HepG2 (cell line): ENCODE measurements around the gene PSMG3. TPM values are rescaled to one million over a fixed set of nuclear protein-coding genes. Genes with fewer than 3 reads are reported as not detected.

Source experiments
- ATAC-seq: fragments of 200-7000 bp; cut with Tn5 transposase; 3 replicates; pipeline ENCODE4 v1.9.1; 2020; ENCODE audit warnings: mild to moderate bottlenecking, moderate library complexity
- BruUV-seq: library from RNA; stranded (reverse); fragments of 400-500 nt; replicated peaks from 2 replicates; lab custom pipeline; 2021; lab: Mats Ljungman, UMichigan
- CTCF ChIA-PET: fragments of 300-600 bp; formaldehyde crosslinking; extraction: SDS; loops from one replicate; lab custom pipeline; 2021; ENCODE audit warnings: low total read pairs, inconsistent platforms, low intra/inter-chr PET ratio; lab: Yijun Ruan, JAX
- POLR2A ChIA-PET: fragments of 350-600 bp; sonication (Branson Sonifier 250); formaldehyde crosslinking; loops from one replicate; lab custom pipeline; 2020; ENCODE audit warnings: antibody characterized with exemption, inconsistent platforms; lab: Yijun Ruan, JAX
- DNase-seq: peaks from one replicate; pipeline ENCODE4 v3.0.0-alpha.2; 2015; ENCODE audit warnings: low spot score
- FAIRE-seq: peaks from 3 replicates; lab custom pipeline; 2011; peaks lifted over from hg19 to GRCh38; lab: Jason Lieb, UNC
- H2AFZ ChIP-seq: one replicate; pipeline ENCODE4 v1.6.1; 2011; ENCODE audit warnings: low read length, inconsistent platforms
- H3K27ac ChIP-seq: fragments of 300-600 bp; 3 replicates; pipeline ENCODE4 v1.8.0; 2011; ENCODE audit warnings: mixed run types, mild to moderate bottlenecking, mixed read lengths, low read length, inconsistent platforms; ENCODE audit not compliant: insufficient read depth; ENCODE audit errors: extremely low read length
- H3K27me3 ChIP-seq, 2 experiments: fragments of 200-600 bp in 1 of 2; 2 replicates in 1 of 2; 3 replicates in 1 of 2; pipeline versions ENCODE4 v1.6.0 to v1.8.0; 2011; ENCODE audit warnings: low read length in 2 of 2, mild to moderate bottlenecking in 2 of 2, moderate library complexity in 2 of 2, inconsistent platforms in 1 of 2; ENCODE audit not compliant: insufficient read depth in 2 of 2, control insufficient read depth in 1 of 2
- H3K36me3 ChIP-seq, 2 experiments: fragments of 200-600 bp in 1 of 2; replicated peaks in 1 of 2; 2 replicates in 1 of 2; 3 replicates in 1 of 2; pipeline versions ENCODE4 v1.5.1 to v1.8.0; 2011; ENCODE audit warnings: low read length in 2 of 2, inconsistent platforms in 1 of 2; ENCODE audit not compliant: insufficient read depth in 2 of 2, control insufficient read depth in 1 of 2
- H3K4me1 ChIP-seq: 2 replicates; pipeline ENCODE4 v1.5.1; 2012; ENCODE audit warnings: low read length, inconsistent platforms; ENCODE audit not compliant: insufficient read depth
- H3K4me2 ChIP-seq: 2 replicates; pipeline ENCODE4 v1.6.0; 2011; ENCODE audit warnings: low read depth, low read length, inconsistent platforms
- H3K4me3 ChIP-seq, 3 experiments: fragments of 200-600 bp in 1 of 3; sonication (generic), shearing (Covaris generic) in 1 of 3; replicated peaks in 1 of 3; 2 replicates each; pipeline ENCODE4 v1.5.1; 2011 to 2016; ENCODE audit warnings: low read length in 3 of 3, inconsistent platforms in 2 of 3, low read depth in 2 of 3, mild to moderate bottlenecking in 2 of 3, control low read depth in 1 of 3, mixed read lengths in 1 of 3; ENCODE audit not compliant: insufficient read depth in 1 of 3
- H3K79me2 ChIP-seq: one replicate; pipeline ENCODE4 v1.6.1; 2011; ENCODE audit warnings: low read length, inconsistent platforms; ENCODE audit not compliant: insufficient read depth
- H3K9ac ChIP-seq: 2 replicates; pipeline ENCODE4 v1.6.0; 2011; ENCODE audit warnings: mild to moderate bottlenecking, low read depth, low read length, inconsistent platforms; ENCODE audit not compliant: insufficient read depth
- H3K9me3 ChIP-seq: 2 replicates; pipeline ENCODE4 v1.5.1; 2012; ENCODE audit warnings: mild to moderate bottlenecking, low read length
- H4K20me1 ChIP-seq: 2 replicates; pipeline ENCODE4 v1.6.0; 2011; ENCODE audit warnings: inconsistent platforms, mild to moderate bottlenecking, low read length, moderate library complexity; ENCODE audit not compliant: insufficient read depth
- FOSL1 ChIP-seq: sonication (generic); formaldehyde crosslinking; IDR thresholded peaks from 2 replicates; pipeline ENCODE4 v1.9.0; 2021; ENCODE audit warnings: missing genetic modification reagents, borderline replicate concordance
- GFI1 ChIP-seq: sonication (generic); formaldehyde crosslinking; IDR thresholded peaks from 2 replicates; pipeline ENCODE4 v1.5.0; 2020; ENCODE audit warnings: missing genetic modification reagents, mild to moderate bottlenecking, borderline replicate concordance
- RXRA ChIP-seq: sonication (generic); formaldehyde crosslinking; IDR thresholded peaks from 2 replicates; pipeline ENCODE4 v1.5.1; 2020; ENCODE audit warnings: missing genetic modification reagents
- SPEN ChIP-seq: sonication (generic); formaldehyde crosslinking; IDR thresholded peaks from 2 replicates; pipeline ENCODE4 v1.5.1; 2020; ENCODE audit warnings: low read depth, mild to moderate bottlenecking, missing genetic modification reagents
- STAG1 ChIP-seq: sonication (generic); formaldehyde crosslinking; IDR thresholded peaks from 2 replicates; pipeline ENCODE4 v1.4.0; 2020; ENCODE audit warnings: missing genetic modification reagents
- ZFP36L2 ChIP-seq: sonication (generic); formaldehyde crosslinking; IDR thresholded peaks from 2 replicates; pipeline ENCODE4 v1.4.0; 2020; ENCODE audit warnings: missing genetic modification reagents
- ZMYM3 ChIP-seq: sonication (generic); formaldehyde crosslinking; IDR thresholded peaks from 2 replicates; pipeline ENCODE4 v1.5.1; 2020; ENCODE audit warnings: mild to moderate bottlenecking, missing genetic modification reagents
- ZNF501 ChIP-seq: sonication (generic); formaldehyde crosslinking; IDR thresholded peaks from 2 replicates; pipeline ENCODE4 v1.5.1; 2020; ENCODE audit warnings: mild to moderate bottlenecking, moderate library complexity, missing genetic modification reagents
- ZNF768 ChIP-seq: sonication (generic); formaldehyde crosslinking; IDR thresholded peaks from 2 replicates; pipeline ENCODE4 v1.4.0; 2020; ENCODE audit warnings: missing genetic modification reagents
- ZNF782 ChIP-seq: sonication (generic); formaldehyde crosslinking; IDR thresholded peaks from 2 replicates; pipeline ENCODE4 v1.4.0; 2020; ENCODE audit warnings: missing genetic modification reagents, mild to moderate bottlenecking, borderline replicate concordance
- WGBS: methylation state at CpG from one replicate; pipeline ENCODE4 v1.1.6; 2017; ENCODE audit warnings: low lambda C conversion rate; 5-methylcytosine and 5-hydroxymethylcytosine counted together
- in situ Hi-C: cut with HindIII; loops from 2 replicates; pipeline ENCODE4 v1.10.0; 2017; ENCODE audit warnings: low pct_unique_long_range_greater_than_20kb; ENCODE audit not compliant: extremely low pct_ligation_motif_present
- intact Hi-C: fragments of 100-400 bp; cut with micrococcal nuclease; formaldehyde crosslinking; loops from one replicate; pipeline ENCODE4 v1.10.0; 2022; ENCODE audit not compliant: unreplicated experiment
- polyA plus RNA-seq, 8 experiments: library from polyadenylated mRNA; depleted of rRNA in 3 of 8; stranded (reverse) in 7 of 8; unstranded in 1 of 8; fragments of >200 nt; fragmentation: Illumina TruSeq in 4 of 8; extraction: Trizol in 4 of 8; gene quantifications; 2 replicates each; pipeline versions ENCODE4 v1.2.1 to v1.2.3, GENCODE V29; 2011 to 2016; ENCODE audit warnings: low read depth in 4 of 8, missing spikeins in 1 of 8, mixed read lengths in 1 of 8; ENCODE audit not compliant: insufficient read depth in 1 of 8
- total RNA-seq, 5 experiments: library from RNA; depleted of rRNA; stranded (reverse); fragments of >200 nt; fragmentation: Illumina TruSeq; extraction: Trizol; gene quantifications; 2 replicates each; pipeline ENCODE4 v1.2.3, GENCODE V29; 2016; ENCODE audit warnings: low read depth in 1 of 5

The PSMG3 gene
- total and polyA plus RNA-seq, 2 of the 13 experiments (the other 11 are each of a cell fraction or from before 2014, with no cell fraction given), result 29.6 to 48.4 TPM

DNA sequence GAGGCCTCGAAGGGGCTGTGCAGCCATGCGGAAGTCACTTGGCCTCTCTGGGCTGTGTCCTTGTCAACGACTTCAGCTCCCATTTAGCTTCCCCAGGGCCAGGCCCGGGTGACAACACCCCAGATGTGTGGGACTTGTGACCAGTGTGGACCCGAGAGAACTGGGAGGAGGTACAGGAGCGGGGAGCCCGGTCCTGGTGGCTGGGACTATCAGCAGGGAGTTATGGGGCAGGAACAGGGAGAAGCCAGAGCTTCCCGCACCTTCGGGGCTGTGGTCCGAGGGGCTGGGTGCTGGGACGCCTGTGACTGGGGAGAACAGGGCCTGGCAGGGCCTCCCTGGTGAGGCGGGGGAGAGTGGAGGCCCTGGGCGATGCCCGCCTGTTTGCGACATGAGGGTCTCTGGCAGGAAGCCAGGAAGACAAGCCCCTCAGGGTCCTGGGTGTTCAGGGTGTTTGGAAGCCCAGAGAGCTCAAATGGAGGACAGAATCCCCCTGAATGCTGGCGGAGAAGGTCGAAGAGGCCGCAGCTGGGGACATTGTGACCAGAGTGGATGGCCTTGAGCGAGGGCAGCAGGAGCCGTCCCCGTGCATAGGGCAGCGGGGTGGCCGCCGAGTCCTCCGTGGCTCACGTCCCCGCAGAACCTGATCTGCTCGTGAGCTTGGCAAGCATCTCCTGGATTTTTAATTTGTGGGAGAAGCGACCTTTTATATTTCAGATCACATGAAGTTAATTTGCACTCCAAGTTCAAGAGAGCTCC lies 30.0 kb upstream of the PSMG3 start:
- FAIRE-seq, result no peak
- 0 out of 2 replicates have a peak overlapping the region, but pooled peaks have one; percentile 5 for H3K4me2 ChIP-seq
- H3K4me3 ChIP-seq, result peak overlapping the region in 1 of 3 experiments; percentile 2; a peak in 1 of 6 replicates
- POLR2A ChIA-PET, result interaction anchor here (0.6 kb wide), 1 partner anchor 956 kb away, joined by 4 read pairs; the partner anchor contains the start of gene BRAT1
- 6% methylated on average over 6 of the region's 29 CpGs for WGBS
- no peak overlapping the region for H2AFZ ChIP-seq
- H3K36me3 ChIP-seq, result no peaks in the 10 kb centered on the region
- H3K4me1 ChIP-seq, result peaks cover 14% of the 10 kb centered on the region
- H3K9ac ChIP-seq, result no peak overlapping the region
- H3K9me3 ChIP-seq, result no peaks in the 10 kb centered on the region
- DNase-seq, result no peak
- H3K27me3 ChIP-seq, result peaks cover 6 to 93% of the 10 kb centered on the region in 2 experiments; a peak in 3 of 5 replicates
- CTCF ChIA-PET, result no interaction called here
- peak; percentile 60 for ATAC-seq
- intact Hi-C loops, result no loop called here
- H4K20me1 ChIP-seq, result no peaks in the 10 kb centered on the region
- TF ChIP-seq ZMYM3 (peak; percentile 17; the same call in 1 of the 2 replicates), STAG1 (CRISPR knock-in tag) (no peak), ZNF501 (CRISPR knock-in tag) (0 out of 2 replicates have a peak, but pooled peaks have one; percentile 36), ZNF768 (CRISPR knock-in tag) (peak; percentile 98), SPEN (peak; percentile 28; the same call in 1 of the 2 replicates)
- H3K27ac ChIP-seq, result no peak overlapping the region
- no peaks in the 10 kb centered on the region for H3K79me2 ChIP-seq
- BruUV-seq, result no TSS peak
- in situ Hi-C loops, result loop anchor here (25.0 kb wide), 1 partner anchor 612 kb away; no protein-coding TSS in a partner anchor

DNA sequence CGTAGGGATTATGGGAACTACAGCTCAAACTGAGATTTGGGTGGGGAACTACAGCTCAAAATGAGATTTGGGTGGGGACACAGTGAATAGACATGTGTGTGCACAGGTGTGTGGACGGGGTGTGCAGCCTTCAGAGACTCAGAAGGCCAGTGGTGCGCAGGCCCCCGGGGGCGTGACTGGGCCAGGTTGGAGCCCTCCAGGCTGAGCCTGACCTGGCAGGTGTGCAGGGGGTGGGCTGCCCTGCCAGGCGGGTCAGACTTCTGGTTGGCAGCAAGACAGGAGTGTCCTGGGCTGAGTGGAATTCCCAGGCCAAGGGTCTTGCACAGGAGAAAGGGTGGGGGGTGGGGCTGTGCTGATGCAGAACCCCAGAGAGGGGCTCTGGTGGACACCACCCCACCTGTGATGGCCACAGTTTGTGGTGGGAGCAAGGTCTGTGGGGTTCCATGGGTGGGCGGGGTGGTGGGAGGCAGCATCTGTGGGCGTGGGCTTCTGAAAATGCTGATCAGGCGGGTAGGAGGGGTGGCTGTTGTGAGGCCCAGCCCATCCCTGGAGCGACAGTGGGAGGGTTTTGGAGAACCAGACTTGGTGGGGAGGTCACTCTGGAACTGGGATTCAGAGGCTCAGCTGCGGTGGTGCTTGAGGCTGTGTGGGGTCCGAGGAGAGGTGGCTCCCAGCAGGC lies 29.3 kb upstream of the PSMG3 start:
- no peak overlapping the region for H3K4me2 ChIP-seq
- WGBS, result 36% methylated on average over 9 of the region's 12 CpGs
- no peaks in the 10 kb centered on the region for H3K36me3 ChIP-seq
- FAIRE-seq, result no peak
- intact Hi-C loops, result no loop called here
- 0 out of 2 replicates have a peak, but pooled peaks cover 7% of the 10 kb centered on the region for H3K4me1 ChIP-seq
- no peak overlapping the region for H3K27ac ChIP-seq
- ChIA-PET CTCF (no interaction called here), POLR2A (interaction anchor here (0.6 kb wide), 1 partner anchor 956 kb away, joined by 4 read pairs; the partner anchor contains the start of gene BRAT1)
- no peaks in the 10 kb centered on the region for H4K20me1 ChIP-seq
- in situ Hi-C loops, result loop anchor here (25.0 kb wide), 1 partner anchor 613 kb away; no protein-coding TSS in a partner anchor
- no peaks in the 10 kb centered on the region for H3K79me2 ChIP-seq
- DNase-seq, result no peak
- H3K9ac ChIP-seq, result no peak overlapping the region
- no peak for ATAC-seq
- peaks cover 6 to 86% of the 10 kb centered on the region in 2 experiments; a peak in 3 of 5 replicates for H3K27me3 ChIP-seq
- H3K9me3 ChIP-seq, result no peaks in the 10 kb centered on the region
- no peak for TF ChIP-seq RXRA
- no peak for TF ChIP-seq GFI1
- TF ChIP-seq ZFP36L2 (CRISPR knock-in tag), result no peak
- TF ChIP-seq ZNF782 (CRISPR knock-in tag), result no peak
- TF ChIP-seq FOSL1 (CRISPR knock-in tag), result no peak
- no TSS peak for BruUV-seq
- H3K4me3 ChIP-seq, result no peak overlapping the region
- H2AFZ ChIP-seq, result no peak overlapping the region
